ENCODE results near the gene FAM241B. TPM values are rescaled to one million over a fixed set of nuclear protein-coding genes. Genes with fewer than 3 reads are reported as not detected.

FAM241B gene
- total RNA-seq, 2 experiments from 2014 or later, result 14.1 to 17.5 TPM

DNA sequence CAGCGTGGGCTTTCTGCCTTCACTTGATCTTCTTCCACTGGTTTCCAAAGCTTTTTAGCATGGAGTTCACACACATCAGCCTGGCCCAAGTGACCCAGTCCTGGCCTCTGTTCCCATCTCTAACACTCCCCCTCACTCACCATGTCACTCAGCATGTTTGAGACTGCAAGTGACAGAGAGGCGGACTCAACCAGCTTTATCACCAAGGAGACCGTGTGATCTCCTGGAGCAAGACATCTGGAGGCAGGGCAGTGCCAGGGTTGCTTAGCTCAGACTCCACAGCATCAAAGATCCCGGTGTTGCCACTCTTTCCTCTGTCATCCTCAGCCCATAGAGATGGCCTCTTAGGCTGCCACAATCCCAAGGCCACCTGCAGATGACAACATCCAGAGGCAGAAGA is 39.4 kb downstream of the FAM241B start:
- no peak overlapping the region for H3K27ac ChIP-seq (ENCODE audit: low read depth in 1 of 2, low read length in 2 of 2)
- no peak overlapping the region for H3K4me3 ChIP-seq (ENCODE audit: low read length)
- intact Hi-C loops (cut with DNase I, micrococcal nuclease), result no loop called here
- Mint-ChIP-seq H3K27me3 (peaks cover 59% of the 10 kb centered on the region), H3K9me3 (no peaks in the 10 kb centered on the region), H3K27ac (no peak overlapping the region), H3K4me3 (no peak overlapping the region), H3K36me3 (ENCODE audit: low read depth) (no peaks in the 10 kb centered on the region), H3K4me1 (ENCODE audit: low read depth) (no peaks in the 10 kb centered on the region)
- no peaks in the 10 kb centered on the region for H3K4me1 ChIP-seq (ENCODE audit: insufficient read depth, low read length)
- H3K27me3 ChIP-seq (ENCODE audit: control insufficient read depth in 1 of 2, insufficient read depth in 2 of 2, low read length in 2 of 2), result peaks cover 10 to 16% of the 10 kb centered on the region in 2 experiments
- H3K9me3 ChIP-seq (ENCODE audit: control insufficient read depth in 1 of 2, insufficient read depth in 1 of 2, low read length in 2 of 2), result no peaks in the 10 kb centered on the region
- no peak for DNase-seq
- ChIA-PET CTCF (no interaction called here), POLR2A (no interaction called here)
- TF ChIP-seq, protein P1, sequence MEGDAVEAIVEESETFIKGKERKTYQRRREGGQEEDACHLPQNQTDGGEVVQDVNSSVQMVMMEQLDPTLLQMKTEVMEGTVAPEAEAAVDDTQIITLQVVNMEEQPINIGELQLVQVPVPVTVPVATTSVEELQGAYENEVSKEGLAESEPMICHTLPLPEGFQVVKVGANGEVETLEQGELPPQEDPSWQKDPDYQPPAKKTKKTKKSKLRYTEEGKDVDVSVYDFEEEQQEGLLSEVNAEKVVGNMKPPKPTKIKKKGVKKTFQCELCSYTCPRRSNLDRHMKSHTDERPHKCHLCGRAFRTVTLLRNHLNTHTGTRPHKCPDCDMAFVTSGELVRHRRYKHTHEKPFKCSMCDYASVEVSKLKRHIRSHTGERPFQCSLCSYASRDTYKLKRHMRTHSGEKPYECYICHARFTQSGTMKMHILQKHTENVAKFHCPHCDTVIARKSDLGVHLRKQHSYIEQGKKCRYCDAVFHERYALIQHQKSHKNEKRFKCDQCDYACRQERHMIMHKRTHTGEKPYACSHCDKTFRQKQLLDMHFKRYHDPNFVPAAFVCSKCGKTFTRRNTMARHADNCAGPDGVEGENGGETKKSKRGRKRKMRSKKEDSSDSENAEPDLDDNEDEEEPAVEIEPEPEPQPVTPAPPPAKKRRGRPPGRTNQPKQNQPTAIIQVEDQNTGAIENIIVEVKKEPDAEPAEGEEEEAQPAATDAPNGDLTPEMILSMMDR (IDR thresholded peaks at IDR 0.05), result no peak
- ATAC-seq (ENCODE audit: poor library complexity), result no peak
- H3K36me3 ChIP-seq (ENCODE audit: insufficient read depth, low read length), result no peaks in the 10 kb centered on the region

DNA sequence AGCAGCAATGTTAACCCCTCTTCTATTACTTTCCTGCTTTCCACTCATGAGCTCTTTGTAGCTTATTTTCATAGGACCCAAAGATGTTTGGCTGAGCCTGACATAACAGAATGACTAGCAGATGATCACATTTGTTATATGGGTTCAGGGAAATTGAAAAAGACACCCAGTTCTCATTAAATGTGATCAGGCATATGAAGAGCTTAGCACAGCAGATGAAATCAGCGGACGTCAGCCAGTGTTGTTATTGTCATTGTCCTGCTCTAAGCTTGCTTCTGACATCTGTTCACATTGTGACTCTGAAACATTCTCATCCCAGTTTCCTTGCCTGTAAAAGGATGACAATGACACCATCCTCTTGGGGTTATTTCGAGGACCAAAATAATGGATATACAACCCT is 43.5 kb downstream of the FAM241B start:
- Histone ChIP-seq H3K4me3 (ENCODE audit: low read length) (no peak overlapping the region), H3K9me3 (ENCODE audit: control insufficient read depth in 1 of 2, insufficient read depth in 1 of 2, low read length in 2 of 2) (no peaks in the 10 kb centered on the region), H3K36me3 (ENCODE audit: insufficient read depth, low read length) (no peaks in the 10 kb centered on the region), H3K4me1 (ENCODE audit: insufficient read depth, low read length) (no peaks in the 10 kb centered on the region), H3K27me3 (ENCODE audit: control insufficient read depth in 1 of 2, insufficient read depth in 2 of 2, low read length in 2 of 2) (peaks cover 14 to 20% of the 10 kb centered on the region in 2 experiments), H3K27ac (ENCODE audit: low read depth in 1 of 2, low read length in 2 of 2) (no peak overlapping the region)
- TF ChIP-seq, protein P1 (IDR thresholded peaks at IDR 0.05), result no peak
- no peaks in the 10 kb centered on the region for H3K9me3 Mint-ChIP-seq
- no peak overlapping the region for H3K27ac Mint-ChIP-seq
- DNase-seq (no peak), ATAC-seq (ENCODE audit: poor library complexity) (no peak)
- H3K4me1 Mint-ChIP-seq (ENCODE audit: low read depth), result no peaks in the 10 kb centered on the region
- H3K4me3 Mint-ChIP-seq, result no peak overlapping the region
- intact Hi-C loops (cut with DNase I, micrococcal nuclease), result no loop called here
- POLR2A ChIA-PET, result no interaction called here
- CTCF ChIA-PET, result no interaction called here
- no peaks in the 10 kb centered on the region for H3K36me3 Mint-ChIP-seq (ENCODE audit: low read depth)
- H3K27me3 Mint-ChIP-seq, result peaks cover 55% of the 10 kb centered on the region

DNA sequence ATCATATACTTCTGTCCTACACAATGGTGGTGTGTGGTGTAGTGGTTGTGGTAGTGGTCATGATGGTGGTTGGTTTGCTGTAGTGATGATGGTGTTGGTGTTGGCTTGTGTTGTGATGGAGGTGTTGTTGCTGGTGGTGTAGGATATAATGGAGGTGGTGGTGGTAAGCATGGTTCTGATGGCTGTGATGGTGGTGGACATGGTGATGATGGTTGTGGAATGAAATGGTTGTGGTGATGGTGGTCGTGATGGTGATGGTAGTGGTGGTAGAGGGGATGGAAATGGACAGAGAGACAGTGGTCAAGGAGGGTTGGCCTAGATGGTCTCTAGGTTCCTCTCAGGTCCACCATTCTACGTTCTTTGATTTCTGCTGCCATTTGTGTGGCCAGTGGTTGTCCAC is 44.7 kb downstream of the FAM241B start:
- no peak for DNase-seq
- CTCF ChIA-PET, result no interaction called here
- Mint-ChIP-seq H3K27me3 (peaks cover 51% of the 10 kb centered on the region), H3K27ac (no peak overlapping the region), H3K36me3 (ENCODE audit: low read depth) (no peaks in the 10 kb centered on the region), H3K4me3 (no peak overlapping the region), H3K4me1 (ENCODE audit: low read depth) (no peaks in the 10 kb centered on the region), H3K9me3 (no peaks in the 10 kb centered on the region)
- POLR2A ChIA-PET, result no interaction called here
- no peaks in the 10 kb centered on the region for H3K4me1 ChIP-seq (ENCODE audit: insufficient read depth, low read length)
- H3K27ac ChIP-seq (ENCODE audit: low read depth in 1 of 2, low read length in 2 of 2), result no peak overlapping the region
- intact Hi-C loops (cut with DNase I, micrococcal nuclease), result no loop called here
- H3K36me3 ChIP-seq (ENCODE audit: insufficient read depth, low read length), result no peaks in the 10 kb centered on the region
- H3K4me3 ChIP-seq (ENCODE audit: low read length), result no peak overlapping the region
- peaks cover 12 to 14% of the 10 kb centered on the region in 2 experiments for H3K27me3 ChIP-seq (ENCODE audit: control insufficient read depth in 1 of 2, insufficient read depth in 2 of 2, low read length in 2 of 2)
- H3K9me3 ChIP-seq (ENCODE audit: control insufficient read depth in 1 of 2, insufficient read depth in 1 of 2, low read length in 2 of 2), result no peaks in the 10 kb centered on the region
- TF ChIP-seq, protein P1 (IDR thresholded peaks at IDR 0.05), result no peak
- no peak for ATAC-seq (ENCODE audit: poor library complexity)
